IMR-90 (cell line): Measurements from ENCODE around the gene NFATC3. TPM values are rescaled to one million over a fixed set of nuclear protein-coding genes. Genes with fewer than 3 reads are reported as not detected.

Experiments used
- ATAC-seq: fragments of 200-7000 bp; cut with Tn5 transposase; 2 replicates; pipeline ENCODE4 v1.9.1; 2020; ENCODE audit warnings: low read depth, mild to moderate bottlenecking, moderate library complexity
- BruUV-seq: library from RNA; stranded (reverse); fragments of 400-500 nt; replicated peaks from 2 replicates; lab custom pipeline; 2021; lab: Mats Ljungman, UMichigan
- CTCF ChIA-PET: fragments of 300-600 bp; formaldehyde crosslinking; extraction: SDS; loops from one replicate; lab custom pipeline; 2021; ENCODE audit warnings: antibody characterized with exemption; lab: Yijun Ruan, JAX
- POLR2A ChIA-PET: fragments of 300-600 bp; sonication (Branson Sonifier 250); formaldehyde crosslinking; loops from one replicate; lab custom pipeline; 2022; ENCODE audit warnings: antibody characterized with exemption; ENCODE audit not compliant: unreplicated experiment; lab: Charles Lee
- DNase-seq: peaks from one replicate; pipeline ENCODE4 v3.0.0; 2013
- H2AFZ ChIP-seq: replicated peaks from 2 replicates; pipeline ENCODE3; 2013; ENCODE audit warnings: low read length, mild to moderate bottlenecking; ENCODE audit not compliant: poor library complexity
- H2AK5ac ChIP-seq: 2 replicates; pipeline ENCODE4 v1.6.1; 2013; ENCODE audit warnings: low read depth, low read length, inconsistent platforms
- H2AK9ac ChIP-seq: replicated peaks from 2 replicates; pipeline ENCODE3; 2013; ENCODE audit warnings: mild to moderate bottlenecking, low read depth, low read length, moderate library complexity; ENCODE audit not compliant: poor library complexity
- H2BK120ac ChIP-seq: 2 replicates; pipeline ENCODE4 v1.6.1; 2013; ENCODE audit warnings: low read depth, low read length, inconsistent platforms
- H2BK15ac ChIP-seq: 3 replicates; pipeline ENCODE4 v1.6.1; 2013; ENCODE audit warnings: low read depth, low read length, inconsistent platforms
- H2BK20ac ChIP-seq: 2 replicates; pipeline ENCODE4 v1.6.1; 2013; ENCODE audit warnings: low read depth, mild to moderate bottlenecking, inconsistent platforms, low read length, moderate library complexity
- H2BK5ac ChIP-seq: 2 replicates; pipeline ENCODE4 v1.6.1; 2013; ENCODE audit warnings: mild to moderate bottlenecking, low read depth, low read length, inconsistent platforms; ENCODE audit not compliant: poor library complexity, severe bottlenecking
- H3K14ac ChIP-seq: replicated peaks from 2 replicates; pipeline ENCODE4 v1.6.1; 2013; ENCODE audit warnings: low read depth, low read length, inconsistent platforms
- H3K18ac ChIP-seq: 2 replicates; pipeline ENCODE4 v1.6.1; 2013; ENCODE audit warnings: low read depth, low read length, control low read depth
- H3K23ac ChIP-seq: 2 replicates; pipeline ENCODE4 v1.6.1; 2013; ENCODE audit warnings: low read depth, low read length, inconsistent platforms
- H3K27ac ChIP-seq: 2 replicates; pipeline ENCODE4 v1.5.1; 2013; ENCODE audit warnings: mild to moderate bottlenecking, control low read depth, low read length; ENCODE audit not compliant: insufficient read depth
- H3K27me3 ChIP-seq: 2 replicates; pipeline ENCODE4 v1.6.1; 2013; ENCODE audit warnings: low read length; ENCODE audit not compliant: control insufficient read depth, insufficient read depth
- H3K36me3 ChIP-seq: 2 replicates; pipeline ENCODE4 v1.6.1; 2013; ENCODE audit warnings: low read length, mixed read lengths; ENCODE audit not compliant: control insufficient read depth, insufficient read depth
- H3K4ac ChIP-seq: 2 replicates; pipeline ENCODE4 v1.6.1; 2013; ENCODE audit warnings: low read depth, low read length, inconsistent platforms
- H3K4me1 ChIP-seq: 2 replicates; pipeline ENCODE4 v1.6.1; 2013; ENCODE audit warnings: low read length, mixed read lengths; ENCODE audit not compliant: control insufficient read depth, insufficient read depth
- H3K4me2 ChIP-seq: 2 replicates; pipeline ENCODE4 v1.6.1; 2013; ENCODE audit warnings: low read depth, mild to moderate bottlenecking, control low read depth, low read length, moderate library complexity
- H3K4me3 ChIP-seq: 2 replicates; pipeline ENCODE4 v1.5.1; 2013; ENCODE audit warnings: low read depth, mild to moderate bottlenecking, control low read depth, low read length, moderate library complexity; ENCODE audit not compliant: insufficient read depth
- H3K56ac ChIP-seq: 2 replicates; pipeline ENCODE4 v1.6.1; 2013; ENCODE audit warnings: low read length, inconsistent platforms; ENCODE audit not compliant: insufficient read depth; ENCODE audit errors: extremely low read depth
- H3K79me1 ChIP-seq, 2 experiments: 2 replicates each; pipeline ENCODE4 v1.6.1; 2013; ENCODE audit warnings: low read length in 2 of 2, inconsistent platforms in 1 of 2, low read depth in 1 of 2
- H3K9ac ChIP-seq: 2 replicates; pipeline ENCODE4 v1.6.1; 2013; ENCODE audit warnings: low read depth, low read length, control low read depth
- H3K9me1 ChIP-seq: 2 replicates; pipeline ENCODE4 v1.6.1; 2013; ENCODE audit warnings: low read length, inconsistent platforms; ENCODE audit not compliant: insufficient read depth
- H3K9me3 ChIP-seq: 2 replicates; pipeline ENCODE4 v1.6.1; 2013; ENCODE audit warnings: low read length; ENCODE audit not compliant: control insufficient read depth, insufficient read depth
- H4K20me1 ChIP-seq: 2 replicates; pipeline ENCODE4 v1.6.1; 2013; ENCODE audit warnings: low read length, inconsistent platforms; ENCODE audit not compliant: insufficient read depth
- H4K5ac ChIP-seq: 2 replicates; pipeline ENCODE4 v1.6.1; 2013; ENCODE audit warnings: mild to moderate bottlenecking, low read depth, low read length, control low read depth
- H4K8ac ChIP-seq, 2 experiments: 2 replicates each; pipeline ENCODE4 v1.6.1; 2013; ENCODE audit warnings: low read depth in 2 of 2, low read length in 2 of 2, control low read depth in 1 of 2, inconsistent platforms in 1 of 2
- H4K91ac ChIP-seq: 2 replicates; pipeline ENCODE4 v1.6.1; 2013; ENCODE audit warnings: low read depth, low read length, inconsistent platforms; ENCODE audit not compliant: insufficient read depth
- BHLHE40 ChIP-seq: fragments of 150-350 bp; IDR thresholded peaks from 2 replicates; pipeline ENCODE4 v1.6.1; 2016; ENCODE audit warnings: mild to moderate bottlenecking, low read depth, low read length
- CEBPB ChIP-seq: IDR thresholded peaks from 2 replicates; pipeline ENCODE4 v1.6.1; 2012; ENCODE audit warnings: low read depth, low read length, improper control_type of control experiment
- CHD1 ChIP-seq: IDR thresholded peaks from 2 replicates; pipeline ENCODE4 v1.6.1; 2012; ENCODE audit warnings: low read depth, low read length, improper control_type of control experiment
- ELK1 ChIP-seq: fragments of 150-350 bp; IDR thresholded peaks from 2 replicates; pipeline ENCODE4 v1.6.1; 2016; ENCODE audit warnings: low read depth, mild to moderate bottlenecking, low read length, moderate library complexity, borderline replicate concordance
- FOS ChIP-seq: fragments of 150-350 bp; IDR thresholded peaks from 2 replicates; pipeline ENCODE4 v1.6.1; 2016; ENCODE audit warnings: low read depth, low read length
- MAFK ChIP-seq: IDR thresholded peaks from 2 replicates; pipeline ENCODE4 v1.6.1; 2012; ENCODE audit warnings: low read depth, low read length, improper control_type of control experiment
- MAZ ChIP-seq: IDR thresholded peaks from 2 replicates; pipeline ENCODE4 v1.6.1; 2012; ENCODE audit warnings: low read depth, mild to moderate bottlenecking, low read length, improper control_type of control experiment, moderate library complexity, borderline replicate concordance
- MXI1 ChIP-seq: IDR thresholded peaks from 2 replicates; pipeline ENCODE4 v1.6.1; 2012; ENCODE audit warnings: low read depth, mild to moderate bottlenecking, low read length, moderate library complexity, borderline replicate concordance
- POLR2A ChIP-seq: IDR thresholded peaks from 2 replicates; pipeline ENCODE4 v1.6.1; 2012; ENCODE audit warnings: mild to moderate bottlenecking, low read depth, low read length
- RAD21 ChIP-seq: IDR thresholded peaks from 2 replicates; pipeline ENCODE4 v1.6.1; 2012; ENCODE audit warnings: low read length, improper control_type of control experiment
- RCOR1 ChIP-seq: IDR thresholded peaks from 2 replicates; pipeline ENCODE4 v1.6.1; 2012; ENCODE audit warnings: mild to moderate bottlenecking, low read length, improper control_type of control experiment; ENCODE audit not compliant: insufficient replicate concordance
- RFX5 ChIP-seq: IDR thresholded peaks from 2 replicates; pipeline ENCODE4 v1.8.0; 2012; ENCODE audit warnings: low read depth, mild to moderate bottlenecking, low read length, moderate library complexity
- SMC3 ChIP-seq: fragments of 150-350 bp; IDR thresholded peaks from 2 replicates; pipeline ENCODE4 v1.6.1; 2016; ENCODE audit warnings: low read depth, mild to moderate bottlenecking, antibody characterized with exemption, low read length, moderate library complexity
- USF2 ChIP-seq: fragments of 150-350 bp; IDR thresholded peaks from 2 replicates; pipeline ENCODE4 v1.6.1; 2017; ENCODE audit warnings: mild to moderate bottlenecking, antibody characterized with exemption, low read length, low read depth
- WGBS, 2 experiments: methylation state at CpG; one replicate each; pipeline versions ENCODE4 v1.1.5 to v1.1.7; 2013; ENCODE audit warnings: missing lambda C conversion rate in 2 of 2; ENCODE audit not compliant: insufficient read length in 1 of 2; ENCODE audit errors: extremely low coverage in 2 of 2; 5-methylcytosine and 5-hydroxymethylcytosine counted together
- dilution Hi-C: fragments of 300-500 bp; cut with HindIII; formaldehyde crosslinking; loops from one replicate; pipeline ENCODE4 v1.14.3; 2018; ENCODE audit warnings: low sequenced_read_pairs; ENCODE audit not compliant: unreplicated experiment
- in situ Hi-C: fragments of 300-500 bp; cut with MboI; formaldehyde crosslinking; loops from 3 replicates; pipeline ENCODE4 v1.14.3; 2019; ENCODE audit warnings: low sequenced_read_pairs, inconsistent platforms, mixed read lengths
- intact Hi-C: fragments of 100-400 bp; cut with micrococcal nuclease; formaldehyde crosslinking; loops from 2 replicates; pipeline ENCODE4 v1.10.0; 2022
- polyA plus RNA-seq, 3 experiments: library from polyadenylated mRNA; depleted of rRNA; stranded (reverse); fragments of >200 nt; gene quantifications; 2 replicates each; pipeline ENCODE4 v1.2.3, GENCODE V29; 2012; ENCODE audit warnings: low replicate concordance in 1 of 3
- total RNA-seq: library from RNA; depleted of rRNA; stranded (reverse); fragments of >200 nt; gene quantifications from 2 replicates; pipeline ENCODE4 v1.2.3, GENCODE V29; 2012

NFATC3 gene
- total and polyA plus RNA-seq, 2 of the 4 experiments (the other 2 are of a cell fraction), result 6.3 to 21.5 TPM

- Histone ChIP-seq H2BK20ac (peak overlapping the region; percentile 28; the same call in 1 of the 2 replicates), H2AK5ac (peak overlapping the region; percentile 77), H3K36me3 (peaks cover 8% of the 10 kb centered on the region), H2AFZ (peak overlapping the region; percentile 96), H3K27me3 (no peaks in the 10 kb centered on the region), H3K4me1 (peaks cover 10% of the 10 kb centered on the region), H4K20me1 (peaks cover 19% of the 10 kb centered on the region), H4K5ac (peak overlapping the region; percentile 82), H3K14ac (peak overlapping the region; percentile 91; the same call in 1 of the 2 replicates), H2BK120ac (peak overlapping the region; percentile 72; the same call in 1 of the 2 replicates), H3K23ac (peak overlapping the region; percentile 53), H3K4me2 (peak overlapping the region; percentile 74), H3K27ac (peak overlapping the region; percentile 98), H3K56ac (peak overlapping the region; percentile 56; the same call in 1 of the 2 replicates), H2BK5ac (peak overlapping the region; percentile 97), H4K91ac (peak overlapping the region; percentile 88), H2BK15ac (0 out of 3 replicates have a peak overlapping the region, but pooled peaks have one; percentile 33), H3K9me3 (no peaks in the 10 kb centered on the region), H3K79me1 (peaks cover 3 to 42% of the 10 kb centered on the region in 2 experiments), H3K9me1 (peaks cover 5% of the 10 kb centered on the region; the same call in 1 of the 2 replicates), H4K8ac (peak overlapping the region; percentile 84 to 92), H3K4ac (peak overlapping the region; percentile 95), H2AK9ac (peak overlapping the region; percentile 80), H3K4me3 (peak overlapping the region; percentile 84), H3K9ac (peak overlapping the region; percentile 89), H3K18ac (peak overlapping the region; percentile 6; the same call in 1 of the 2 replicates)
- ChIA-PET CTCF (interaction anchor here (0.7 to 2.2 kb wide), 14 partner anchors 9 to 72 kb away, joined by 3 to 10 read pairs (median 4); partner anchors contain the start of genes PRMT7 and SLC7A6OS), POLR2A (interaction anchor here (0.6 to 1.0 kb wide), 3 partner anchors 26 to 45 kb away, joined by 3 to 4 read pairs (median 3); no protein-coding TSS in a partner anchor)
- in situ Hi-C loops (loop anchor here (5.0 kb wide), 1 partner anchor 64 kb away; no protein-coding TSS in a partner anchor), intact Hi-C loops (loop anchor here (5.0 kb wide), 2 partner anchors 34 to 249 kb away; no protein-coding TSS in a partner anchor), dilution Hi-C loops (no loop called here)
- no TSS peak for BruUV-seq
- 43% methylated on average over 5 of the region's 11 CpGs; no CpG with 5 or more reads in 1 of the 2 experiments for WGBS, 2 experiments
- no peak for ATAC-seq
- DNase-seq, result no peak
- no peak for TF ChIP-seq POLR2A
- TF ChIP-seq BHLHE40, result no peak
- no peak for TF ChIP-seq MAZ
- no peak for TF ChIP-seq RFX5
- no peak for TF ChIP-seq CHD1
- no peak for TF ChIP-seq FOS
- TF ChIP-seq RAD21, result no peak
- TF ChIP-seq USF2, result no peak
- TF ChIP-seq RCOR1, result no peak
- no peak for TF ChIP-seq SMC3
- no peak for TF ChIP-seq CEBPB
- TF ChIP-seq MAFK, result no peak
- no peak for TF ChIP-seq ELK1
- TF ChIP-seq MXI1, result no peak
Observed at GRCh38 chr16:68263559-68264127, 178.5 kb downstream of the NFATC3 start.
